GM19328 (cell line): ENCODE data around the gene CIPC.

Source experiments
- ATAC-seq: cut with Tn5 transposase; IDR thresholded peaks from one replicate; pipeline ENCODE4 v1.9.1; 2021; ENCODE audit warnings: mild to moderate bottlenecking, moderate library complexity; ENCODE audit not compliant: unreplicated experiment

The CIPC gene

GRCh38 chr14:77124345-77125280 lies 26.6 kb downstream of the CIPC start:
- ATAC-seq: no peak

- ATAC-seq: no peak
Measured at GRCh38 chr14:77125281-77125801, 27.3 kb downstream of the CIPC start.

- no peak for ATAC-seq
Measured at GRCh38 chr14:77125823-77126325, 27.8 kb downstream of the CIPC start.

GRCh38 chr14:77126461-77126990 lies 28.5 kb downstream of the CIPC start:
- ATAC-seq: no peak

- ATAC-seq: no peak
Measured at GRCh38 chr14:77128414-77128891, 30.4 kb downstream of the CIPC start.

GRCh38 chr14:77130386-77130785 lies 32.3 kb downstream of the CIPC start:
- ATAC-seq: no peak

- ATAC-seq: no peak
Measured at GRCh38 chr14:77131206-77131605, 33.1 kb downstream of the CIPC start.

GRCh38 chr14:77131871-77132486 lies 33.9 kb downstream of the CIPC start:
- no peak for ATAC-seq

- no peak for ATAC-seq
Measured at GRCh38 chr14:77133720-77134338, 35.8 kb downstream of the CIPC start.

- no peak for ATAC-seq
Measured at GRCh38 chr14:77139022-77139421, 41.0 kb downstream of the CIPC start.

GRCh38 chr14:77139540-77140358 lies 41.7 kb downstream of the CIPC start:
- ATAC-seq: no peak

GRCh38 chr14:77140359-77141213 lies 42.5 kb downstream of the CIPC start:
- ATAC-seq: no peak

- ATAC-seq: no peak
Measured at GRCh38 chr14:77141214-77142004, 43.4 kb downstream of the CIPC start, which contains the start of gene ZDHHC22. ZDHHC22 (minus strand) TSS chr14:77141791; CDS start chr14:77139738, 2,053 bp downstream.

GRCh38 chr14:77142005-77142800 lies 44.1 kb downstream of the CIPC start:
- no peak for ATAC-seq

- ATAC-seq: no peak
Measured at GRCh38 chr14:77143071-77143470, 45.0 kb downstream of the CIPC start.

- no peak for ATAC-seq
Measured at GRCh38 chr14:77144412-77145115, 46.5 kb downstream of the CIPC start.
